Neural cell (in vitro differentiated cells): ENCODE data around the gene PEX11B.

ENCODE experiments used
- CTCF ChIP-seq: fragments of 450-650 bp; IDR thresholded peaks from 2 replicates; pipeline ENCODE4 v1.5.1; 2014; ENCODE audit warnings: antibody characterized with exemption, mild to moderate bottlenecking, moderate library complexity; ENCODE audit not compliant: poor library complexity, severe bottlenecking
- EP300 ChIP-seq: fragments of 450-650 bp; conservative IDR thresholded peaks from 2 replicates; pipeline ENCODE4 v1.6.1; 2014; ENCODE audit warnings: antibody characterized with exemption, mild to moderate bottlenecking, moderate library complexity; ENCODE audit not compliant: poor library complexity, severe bottlenecking
- EZH2 ChIP-seq: fragments of 200-600, 300-800 bp; shearing (Covaris generic), sonication (generic); IDR thresholded peaks from 2 replicates; pipeline ENCODE4 v1.6.1; 2014; ENCODE audit warnings: antibody characterized with exemption, low read length, borderline replicate concordance, mild to moderate bottlenecking; ENCODE audit not compliant: insufficient read depth, poor library complexity, severe bottlenecking
- POLR2AphosphoS5 ChIP-seq: IDR thresholded peaks from 2 replicates; pipeline ENCODE4 v1.6.1; 2012
- RAD21 ChIP-seq: fragments of 450-650 bp; conservative IDR thresholded peaks from 2 replicates; pipeline ENCODE4 v1.6.1; 2014; ENCODE audit warnings: antibody characterized with exemption, mild to moderate bottlenecking, moderate library complexity
- REST ChIP-seq: IDR thresholded peaks from 2 replicates; pipeline ENCODE4 v1.6.1; 2012; ENCODE audit warnings: borderline replicate concordance
- TAF1 ChIP-seq: IDR thresholded peaks from 2 replicates; pipeline ENCODE4 v1.6.1; 2012; ENCODE audit warnings: low read depth

DNA sequence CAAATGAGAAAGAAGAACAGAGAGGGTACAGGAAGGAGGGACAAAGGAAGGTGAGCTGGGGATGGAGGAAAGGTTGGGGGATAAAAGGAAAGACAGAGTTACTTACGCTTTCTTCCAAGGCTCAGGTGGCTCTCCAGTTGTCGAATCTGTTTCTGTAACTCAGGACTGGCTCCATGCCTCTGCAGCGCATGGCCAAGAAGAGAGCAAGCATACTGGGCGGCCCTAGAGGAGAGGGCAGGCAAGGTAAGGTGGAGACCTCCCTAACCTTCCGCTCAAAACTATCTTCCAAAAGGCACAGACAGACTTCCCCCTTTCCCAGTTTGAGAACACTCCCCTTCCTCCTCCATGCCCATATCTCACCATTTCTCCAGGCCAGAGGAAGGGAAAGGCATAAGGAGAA, 922 bp downstream of the PEX11B start:
- no peak for TF ChIP-seq CTCF
- TF ChIP-seq POLR2AphosphoS5 = no peak
- TF ChIP-seq EZH2 = no peak
- TF ChIP-seq TAF1 = no peak
- no peak for TF ChIP-seq EP300
- TF ChIP-seq RAD21 = no peak
- no peak for TF ChIP-seq REST
